ENCODE data around the gene TGIF1. TPM values are rescaled to one million over a fixed set of nuclear protein-coding genes. Genes with fewer than 3 reads are reported as not detected.

The TGIF1 gene
- total and polyA plus RNA-seq, 2 donors (not counting 1 experiment from before 2014, with no cell fraction given): 30.4 to 140 TPM

GRCh38 chr18:3425030-3425429 is 24.9 kb upstream of the TGIF1 start:
- WGBS (ENCODE audit: insufficient coverage): no CpG with 5 or more reads among the region's 3 CpGs
- intact Hi-C loops (cut with micrococcal nuclease): no loop called here
- POLR2A ChIA-PET: no interaction called here
- H3K4me1 Mint-ChIP-seq: peaks cover 4% of the 10 kb centered on the region
- no peak overlapping the region for H3K4me3 Mint-ChIP-seq
- no peak overlapping the region for H3K9ac ChIP-seq (ENCODE audit: low read length)
- H3K27ac ChIP-seq (ENCODE audit: low read length in 2 of 2): no peak overlapping the region
- H3K79me2 ChIP-seq (ENCODE audit: control insufficient read depth, insufficient read depth, low read length): no peaks in the 10 kb centered on the region
- no peak overlapping the region for H2AFZ ChIP-seq (ENCODE audit: insufficient read depth, low read depth, low read length, poor library complexity, severe bottlenecking)
- H3K27me3 ChIP-seq (replicated peaks in 1 of 4; ENCODE audit: control extremely low read depth in 1 of 4, control insufficient read depth in 3 of 4, insufficient read depth in 4 of 4, low read length in 3 of 4): no peaks in the 10 kb centered on the region
- H3K27ac Mint-ChIP-seq: no peak overlapping the region
- peaks cover 4% of the 10 kb centered on the region for H3K9me3 Mint-ChIP-seq (ENCODE audit: insufficient read depth)
- H3K4me3 ChIP-seq (ENCODE audit: control extremely low read depth in 1 of 5, extremely low read depth in 1 of 5, insufficient read depth in 1 of 5, low read depth in 2 of 5, low read length in 4 of 5): no peak overlapping the region
- no peak overlapping the region for H3K4me2 ChIP-seq (replicated peaks; ENCODE audit: low read depth, low read length, poor library complexity, severe bottlenecking)
- H3K27me3 Mint-ChIP-seq: no peaks in the 10 kb centered on the region
- H4K20me1 ChIP-seq (ENCODE audit: control insufficient read depth, insufficient read depth, low read length, poor library complexity, severe bottlenecking): no peaks in the 10 kb centered on the region
- ATAC-seq (ENCODE audit: low read depth) (no peak), DNase-seq (no peak)
- no peak for TF ChIP-seq CTCF (IDR thresholded peaks at IDR 0.05)
- TF ChIP-seq EZH2 (IDR thresholded peaks at IDR 0.05; ENCODE audit: borderline replicate concordance, insufficient read depth, low read depth, low read length, poor library complexity, severe bottlenecking): no peak
- CTCF ChIA-PET: interaction anchor here (0.6 kb wide), 1 partner anchor 15 kb away, joined by 3 read pairs; no protein-coding TSS in a partner anchor
- H3K36me3 ChIP-seq (replicated peaks in 1 of 2; ENCODE audit: control extremely low read depth in 1 of 2, control insufficient read depth in 1 of 2, extremely low read depth in 1 of 2, insufficient read depth in 2 of 2, low read length in 1 of 2): no peaks in the 10 kb centered on the region
- peaks cover 0 to 3% of the 10 kb centered on the region in 2 donors for H3K4me1 ChIP-seq (ENCODE audit: control insufficient read depth in 2 of 2, insufficient read depth in 2 of 2, low read length in 2 of 2)
- H3K9me3 ChIP-seq (ENCODE audit: control extremely low read depth in 1 of 3, control insufficient read depth in 2 of 3, insufficient read depth in 1 of 3, low read length in 2 of 3): peaks cover 0 to 3% (median 0%) of the 10 kb centered on the region in 3 donors

- Mint-ChIP-seq H3K4me1 (peaks cover 4% of the 10 kb centered on the region), H3K9me3 (ENCODE audit: insufficient read depth) (peaks cover 2% of the 10 kb centered on the region), H3K27ac (no peak overlapping the region), H3K27me3 (no peaks in the 10 kb centered on the region), H3K4me3 (no peak overlapping the region)
- Histone ChIP-seq H3K4me1 (ENCODE audit: control insufficient read depth in 2 of 2, insufficient read depth in 2 of 2, low read length in 2 of 2) (peaks cover 0 to 3% of the 10 kb centered on the region in 2 donors), H3K9me3 (ENCODE audit: control extremely low read depth in 1 of 3, control insufficient read depth in 2 of 3, insufficient read depth in 1 of 3, low read length in 2 of 3) (no peaks in the 10 kb centered on the region), H3K36me3 (replicated peaks in 1 of 2; ENCODE audit: control extremely low read depth in 1 of 2, control insufficient read depth in 1 of 2, extremely low read depth in 1 of 2, insufficient read depth in 2 of 2, low read length in 1 of 2) (no peaks in the 10 kb centered on the region), H3K27me3 (replicated peaks in 1 of 4; ENCODE audit: control extremely low read depth in 1 of 4, control insufficient read depth in 3 of 4, insufficient read depth in 4 of 4, low read length in 3 of 4) (no peaks in the 10 kb centered on the region), H2AFZ (ENCODE audit: insufficient read depth, low read depth, low read length, poor library complexity, severe bottlenecking) (no peak overlapping the region), H3K4me3 (ENCODE audit: control extremely low read depth in 1 of 5, extremely low read depth in 1 of 5, insufficient read depth in 1 of 5, low read depth in 2 of 5, low read length in 4 of 5) (no peak overlapping the region), H3K9ac (ENCODE audit: low read length) (no peak overlapping the region), H3K27ac (ENCODE audit: low read length in 2 of 2) (no peak overlapping the region), H3K4me2 (replicated peaks; ENCODE audit: low read depth, low read length, poor library complexity, severe bottlenecking) (no peak overlapping the region), H3K79me2 (ENCODE audit: control insufficient read depth, insufficient read depth, low read length) (no peaks in the 10 kb centered on the region), H4K20me1 (ENCODE audit: control insufficient read depth, insufficient read depth, low read length, poor library complexity, severe bottlenecking) (no peaks in the 10 kb centered on the region)
- DNase-seq: no peak
- intact Hi-C loops (cut with micrococcal nuclease): no loop called here
- POLR2A ChIA-PET: no interaction called here
- CTCF ChIA-PET: no interaction called here
- no peak for ATAC-seq (ENCODE audit: low read depth)
- TF ChIP-seq CTCF (IDR thresholded peaks at IDR 0.05) (no peak), EZH2 (IDR thresholded peaks at IDR 0.05; ENCODE audit: borderline replicate concordance, insufficient read depth, low read depth, low read length, poor library complexity, severe bottlenecking) (no peak)
- 87% methylated on average over 3 of the region's 6 CpGs for WGBS (ENCODE audit: insufficient coverage)
Observed at GRCh38 chr18:3425446-3425845, 24.5 kb upstream of the TGIF1 start.
